ENCODE data around the gene OSBPL7.

Gene OSBPL7

DNA sequence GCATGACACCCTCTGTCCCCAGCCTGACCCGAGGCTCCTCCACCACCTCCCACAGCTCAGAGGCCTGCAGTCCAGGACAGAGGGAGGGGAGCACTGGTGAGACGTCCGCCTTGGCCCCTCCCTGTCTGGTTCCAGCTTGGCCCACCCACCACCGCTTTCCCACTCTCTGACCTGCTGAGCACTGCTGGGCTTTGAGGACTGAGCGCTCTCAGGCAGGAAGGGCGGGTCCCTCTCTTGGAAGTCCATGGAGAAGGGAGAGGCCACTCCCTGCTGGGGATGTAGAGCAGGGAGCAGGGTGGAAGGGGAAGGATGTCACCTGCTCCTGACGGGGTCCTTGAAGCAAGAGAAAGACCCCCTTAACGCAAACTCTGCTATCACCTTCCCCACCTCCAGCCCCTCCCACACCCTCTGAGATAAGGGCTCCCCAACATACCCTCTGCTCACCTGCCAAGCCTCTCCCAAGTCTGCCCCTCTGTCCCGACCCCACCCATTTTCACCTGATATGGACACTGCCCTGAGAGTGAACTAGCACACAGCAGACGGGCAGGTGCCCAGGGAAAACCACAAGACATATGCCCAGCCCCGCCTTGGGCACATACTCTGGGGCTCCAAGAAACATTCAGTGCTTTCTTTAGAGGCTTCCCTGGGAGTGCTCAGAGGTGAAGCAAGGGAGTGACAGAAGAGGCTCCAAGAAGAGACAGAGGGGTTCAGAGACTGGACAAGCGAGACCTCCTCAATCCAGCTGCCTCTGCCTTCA, 1.4 kb downstream of the OSBPL7 start:
- DNase-seq, result no peak

DNA sequence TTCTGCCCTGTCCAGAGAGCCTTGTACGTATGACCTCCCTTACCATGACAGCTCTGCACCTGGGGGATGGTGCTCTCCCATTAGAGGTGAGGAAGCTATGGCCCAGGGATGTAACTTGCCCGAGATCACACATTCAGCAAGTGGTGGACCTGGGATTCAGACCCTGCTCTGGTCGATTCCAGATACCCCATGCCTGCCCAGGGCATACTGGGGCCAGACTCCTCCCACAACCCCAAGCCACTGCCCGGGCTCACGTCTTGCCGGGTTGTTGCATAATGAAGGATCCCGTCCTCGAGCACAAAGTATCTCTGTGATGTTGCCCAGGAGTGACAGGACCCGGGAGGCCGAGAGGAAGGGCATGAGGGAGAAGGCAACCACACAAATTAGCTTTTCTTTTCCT, 2.1 kb downstream of the OSBPL7 start:
- DNase-seq, result no peak

DNA sequence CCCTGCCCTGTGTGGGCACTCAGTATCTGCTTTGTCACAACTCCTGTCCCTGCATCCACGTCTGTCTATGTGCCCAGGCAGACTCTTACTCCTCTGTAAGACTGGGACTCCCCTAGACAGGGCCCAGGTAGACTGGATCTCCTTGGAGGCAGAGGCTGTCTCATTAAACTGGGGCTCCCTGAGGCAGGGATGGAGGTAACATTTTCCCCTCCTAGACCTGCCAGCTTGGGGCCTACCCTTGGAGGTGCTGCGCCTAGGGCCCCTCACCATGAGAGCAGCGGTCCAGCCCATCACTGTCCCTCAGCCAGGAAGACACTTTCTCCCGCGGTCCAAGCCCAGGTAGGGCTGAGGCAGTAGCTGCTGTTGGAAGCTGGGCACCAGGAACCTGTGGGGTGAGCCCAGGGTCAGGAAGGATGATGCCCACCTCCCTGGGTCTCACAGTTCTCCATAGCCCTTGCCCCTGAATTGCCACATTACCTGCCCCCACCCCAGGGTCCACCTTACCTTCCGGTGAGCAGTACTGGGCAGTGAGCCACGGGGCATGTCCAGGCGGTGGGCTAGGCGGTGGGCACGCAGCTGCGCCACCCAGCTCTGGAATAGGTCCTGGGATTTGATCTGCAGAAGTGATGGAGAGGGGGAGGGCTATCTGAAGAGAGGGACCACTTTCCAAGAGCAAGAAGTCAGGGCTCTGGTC, 3.4 kb downstream of the OSBPL7 start:
- DNase-seq, result no peak

DNA sequence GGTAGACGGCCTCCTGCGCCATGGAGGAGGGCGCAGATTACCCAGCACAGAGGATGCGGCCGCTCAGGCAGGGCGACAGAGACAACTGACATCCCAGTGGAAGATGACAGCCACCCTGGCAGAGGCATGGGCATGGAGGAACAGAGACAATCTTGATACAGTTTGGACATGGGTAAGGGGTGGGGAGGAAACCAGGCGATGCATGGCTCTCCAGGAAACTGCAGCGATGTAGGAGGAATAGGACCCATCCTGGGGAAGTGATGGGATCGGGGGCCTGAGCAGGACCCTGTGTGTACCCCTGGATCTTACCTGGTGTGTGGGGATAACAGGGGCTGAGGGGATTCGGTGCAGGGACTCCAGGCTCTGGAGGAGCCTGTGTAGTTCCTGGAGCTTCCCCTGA, 4.6 kb downstream of the OSBPL7 start:
- no peak for DNase-seq

DNA sequence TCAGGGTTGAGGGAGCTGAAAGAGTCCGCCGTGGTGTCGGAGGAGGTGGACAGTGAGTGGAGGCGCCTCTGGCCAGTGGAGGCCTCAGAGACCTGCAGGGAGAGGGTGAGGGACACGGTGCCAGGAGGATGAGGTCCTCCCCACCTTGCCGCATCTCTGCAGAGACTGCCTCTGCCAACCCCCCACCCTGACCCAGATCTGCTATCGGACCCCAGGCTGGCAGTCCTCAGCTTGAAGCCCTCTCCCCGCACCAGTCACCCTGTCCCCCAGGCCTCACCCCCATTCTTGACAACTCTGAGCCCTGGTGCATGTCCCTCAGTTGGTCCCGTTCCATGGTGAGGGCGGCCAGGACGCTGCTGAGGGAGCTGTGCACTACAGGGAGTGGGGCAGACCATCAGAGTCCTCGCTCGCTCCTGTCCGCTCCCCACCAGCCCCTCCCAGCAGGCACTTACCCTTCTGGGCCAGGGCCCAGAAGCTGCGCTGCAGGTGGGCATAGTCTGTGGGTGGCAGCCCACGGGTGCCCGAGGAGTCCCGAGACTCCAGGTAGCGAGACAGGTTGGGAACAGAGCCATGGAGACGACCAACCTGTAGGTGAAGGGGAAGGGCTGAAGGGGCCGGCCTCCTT, 5.4 kb downstream of the OSBPL7 start:
- DNase-seq, result no peak

DNA sequence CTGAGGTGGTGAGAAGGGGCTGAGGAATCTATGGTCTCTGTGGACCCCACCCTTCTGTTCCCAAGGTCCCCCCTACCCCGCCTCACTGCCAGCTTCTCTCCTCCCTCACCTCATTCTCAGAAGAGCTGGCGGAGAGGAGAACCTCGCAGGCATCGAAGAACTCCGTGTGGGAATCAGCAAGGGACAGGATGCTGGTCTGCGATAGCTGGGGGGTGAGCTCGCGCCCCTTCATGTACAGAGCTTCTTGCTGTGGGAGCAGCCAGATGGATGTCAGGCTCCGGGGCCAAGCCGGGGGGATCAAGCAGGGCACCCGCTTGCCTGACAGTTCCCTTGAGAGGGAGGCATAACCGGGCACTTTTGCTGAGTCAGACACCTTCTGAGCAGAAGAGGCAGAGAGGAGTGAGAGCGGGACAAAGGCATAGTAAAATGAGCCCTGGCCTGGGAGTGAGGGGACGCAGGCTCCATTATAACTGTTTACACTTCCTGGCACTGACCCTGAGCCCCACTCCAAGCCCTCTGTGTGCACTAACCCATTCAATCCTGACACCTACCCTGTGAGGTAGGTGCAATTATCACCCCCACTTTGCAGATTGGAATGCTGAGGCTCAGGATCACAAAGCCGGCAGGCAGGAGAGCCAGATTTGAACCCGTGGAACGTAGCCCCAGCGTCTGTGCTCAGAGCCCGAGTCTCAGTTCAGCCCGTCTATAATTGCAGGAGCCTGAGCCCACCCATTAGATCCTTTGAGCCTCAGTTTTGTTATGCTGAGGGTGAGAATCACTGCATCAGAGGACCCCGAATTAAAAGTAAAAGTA, 6.3 kb downstream of the OSBPL7 start:
- no peak for DNase-seq

DNA sequence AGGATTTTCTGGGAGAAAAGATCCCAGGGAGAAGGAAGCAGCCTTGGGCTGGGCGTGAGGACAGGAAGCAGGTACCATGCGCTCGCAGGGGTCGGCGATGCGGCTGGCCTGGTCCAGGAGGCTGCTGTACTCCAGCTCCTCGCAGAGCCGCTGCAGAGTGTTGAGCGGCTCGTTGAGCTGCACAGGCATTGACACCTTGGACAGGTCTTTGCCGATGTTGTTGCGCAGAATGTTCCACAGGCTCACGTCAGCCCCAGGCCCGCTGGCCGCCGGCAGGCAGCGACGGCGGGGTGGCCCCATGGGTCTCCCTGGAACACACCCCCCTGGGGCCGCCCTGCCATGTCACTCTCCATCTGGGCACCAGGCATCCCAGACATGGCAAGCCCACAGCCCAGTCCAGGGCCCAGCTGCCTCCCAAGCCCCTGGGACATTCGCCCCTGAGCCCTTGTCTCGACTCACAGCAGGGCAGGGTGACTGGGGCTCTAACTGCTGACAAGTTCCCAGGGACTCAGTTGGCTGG, 8.0 kb downstream of the OSBPL7 start:
- DNase-seq, result no peak

DNA sequence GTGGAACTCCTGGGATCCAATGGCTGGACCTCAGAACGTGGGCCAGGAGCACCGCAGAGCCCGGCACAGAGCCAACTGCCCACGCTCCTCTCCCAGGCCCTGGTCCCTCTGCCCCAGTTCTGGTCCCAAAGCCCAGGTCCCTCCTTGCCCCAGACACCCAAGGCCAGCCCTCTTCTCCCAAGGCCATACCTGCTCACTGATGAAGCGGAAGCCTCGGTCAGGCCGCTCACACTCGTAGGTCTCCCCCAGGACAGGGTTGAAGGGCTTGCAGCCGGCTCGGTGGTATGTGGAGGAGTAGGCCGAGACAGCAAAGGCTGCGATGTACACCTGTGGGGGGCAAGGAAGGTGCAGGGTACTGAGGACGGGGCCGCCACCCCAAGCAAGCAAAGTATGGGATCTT, 8.5 kb downstream of the OSBPL7 start:
- no peak for DNase-seq

DNA sequence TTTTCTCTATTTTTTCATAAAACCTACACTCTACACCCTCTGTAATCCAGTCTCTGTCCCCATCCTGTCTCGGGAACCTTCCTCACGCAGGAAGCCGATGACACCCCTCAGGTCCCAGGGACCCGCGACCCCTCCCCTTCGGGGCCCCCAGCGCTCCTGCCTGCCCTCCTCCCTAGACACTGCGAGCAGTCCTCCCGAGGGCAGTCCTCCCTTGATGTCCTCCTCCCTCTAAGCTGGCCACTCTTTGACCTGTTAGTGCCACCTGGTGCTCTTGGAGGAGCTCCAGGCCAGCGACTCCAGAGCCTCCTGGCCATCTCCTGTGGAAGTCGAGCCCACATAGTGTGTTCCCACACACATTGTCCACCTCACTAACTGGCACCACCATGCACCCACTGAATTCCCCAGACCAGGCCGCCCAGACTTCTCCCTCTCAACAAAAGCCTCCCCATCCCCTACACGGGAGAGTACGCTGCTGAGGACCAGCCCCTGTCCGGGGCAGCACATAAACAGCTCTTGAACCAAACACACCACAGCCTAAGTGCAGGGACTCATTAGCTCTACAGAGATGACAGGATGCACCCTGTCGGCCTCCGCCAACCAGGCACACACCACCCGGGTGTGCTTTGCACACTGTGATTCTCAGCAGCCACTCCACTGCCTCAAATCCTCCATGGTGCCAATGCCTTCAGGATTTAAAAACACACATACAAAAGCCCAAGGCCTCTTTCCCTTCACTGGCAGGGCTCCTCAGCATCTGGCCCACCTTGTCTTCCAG, 9.3 kb downstream of the OSBPL7 start:
- no peak for DNase-seq

DNA sequence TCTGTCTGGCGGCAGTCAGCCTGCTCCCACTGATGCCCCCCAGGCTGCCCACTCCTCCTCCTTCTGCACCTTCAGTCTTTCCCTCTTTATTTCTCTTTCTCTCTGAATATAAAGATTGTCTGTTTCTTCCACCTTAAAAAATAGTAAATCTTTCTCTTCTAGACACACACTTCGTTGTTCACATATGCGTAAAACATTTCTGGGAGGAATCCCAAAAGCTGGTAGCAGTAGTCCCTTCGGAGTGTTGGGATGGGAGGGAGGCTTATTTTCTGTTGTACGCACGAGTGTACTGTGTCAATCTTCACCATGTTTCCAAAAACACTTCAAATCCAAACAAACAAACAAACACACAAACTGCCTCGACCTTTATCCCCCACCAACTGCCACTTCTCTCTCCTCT, 9.9 kb downstream of the OSBPL7 start:
- no peak for DNase-seq

DNA sequence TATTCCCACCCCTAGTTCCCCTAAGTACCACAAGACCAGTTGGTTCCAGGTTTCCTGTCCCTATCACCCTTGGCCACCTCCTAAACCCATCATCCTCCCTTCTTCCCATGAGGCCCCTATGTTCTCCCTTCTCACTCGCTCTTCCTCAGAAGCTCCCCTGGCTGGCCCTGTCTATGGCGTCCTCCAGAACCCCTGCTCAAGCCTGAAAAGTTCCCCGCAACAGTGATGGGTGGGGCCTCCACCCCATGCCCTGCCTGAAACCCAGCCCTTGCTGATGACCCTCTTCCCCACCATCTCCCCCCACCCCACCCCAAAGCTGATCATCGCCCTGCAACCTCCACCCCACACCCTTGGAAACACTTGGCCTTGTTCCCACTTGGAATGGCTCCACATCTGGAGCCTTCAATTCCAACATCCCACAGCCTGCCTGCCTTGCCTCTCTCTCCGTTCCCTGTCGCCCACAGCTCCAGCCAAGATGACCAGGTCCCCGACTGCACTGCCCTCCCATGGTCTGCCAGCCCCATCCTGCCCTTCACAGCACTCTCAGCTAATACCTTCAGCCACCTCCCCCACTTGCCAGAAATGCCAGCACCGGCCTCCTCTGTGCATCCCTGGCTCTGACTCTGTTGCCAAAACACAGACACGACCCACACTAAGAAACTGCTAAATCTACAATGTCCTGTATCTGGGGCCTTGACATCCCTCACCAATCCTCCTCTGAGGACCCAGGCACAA, 10.5 kb downstream of the OSBPL7 start:
- no peak for DNase-seq

DNA sequence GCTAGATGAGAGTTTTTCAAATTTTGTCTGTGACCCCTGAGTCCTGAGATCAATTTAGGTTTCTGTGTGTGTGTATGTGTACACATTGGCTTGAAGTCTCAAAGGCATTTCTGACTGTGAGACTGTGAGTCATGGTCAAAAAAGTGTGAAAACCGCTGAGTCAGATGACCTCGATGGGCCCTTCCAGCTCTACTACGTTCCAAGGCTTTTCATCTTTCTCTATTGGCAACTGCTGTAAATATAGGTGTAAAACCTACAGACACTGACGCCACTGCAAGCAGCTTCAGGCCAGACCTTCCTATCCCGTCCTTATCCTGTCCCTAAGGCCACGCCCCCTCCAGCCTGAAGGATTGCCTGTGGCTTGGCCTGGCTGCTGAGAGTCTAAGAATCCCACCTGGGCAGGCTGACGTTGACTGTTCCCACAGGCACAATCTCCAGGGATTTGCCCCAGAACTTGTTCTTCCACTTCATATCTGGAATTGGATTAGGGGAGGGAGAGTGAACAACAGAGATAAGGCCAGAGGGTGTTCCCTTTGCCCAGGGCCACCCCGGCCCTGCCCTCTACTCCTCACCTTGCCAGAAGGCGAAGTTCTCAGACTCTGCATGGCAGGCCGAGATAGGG, 11.3 kb downstream of the OSBPL7 start:
- no peak for DNase-seq

DNA sequence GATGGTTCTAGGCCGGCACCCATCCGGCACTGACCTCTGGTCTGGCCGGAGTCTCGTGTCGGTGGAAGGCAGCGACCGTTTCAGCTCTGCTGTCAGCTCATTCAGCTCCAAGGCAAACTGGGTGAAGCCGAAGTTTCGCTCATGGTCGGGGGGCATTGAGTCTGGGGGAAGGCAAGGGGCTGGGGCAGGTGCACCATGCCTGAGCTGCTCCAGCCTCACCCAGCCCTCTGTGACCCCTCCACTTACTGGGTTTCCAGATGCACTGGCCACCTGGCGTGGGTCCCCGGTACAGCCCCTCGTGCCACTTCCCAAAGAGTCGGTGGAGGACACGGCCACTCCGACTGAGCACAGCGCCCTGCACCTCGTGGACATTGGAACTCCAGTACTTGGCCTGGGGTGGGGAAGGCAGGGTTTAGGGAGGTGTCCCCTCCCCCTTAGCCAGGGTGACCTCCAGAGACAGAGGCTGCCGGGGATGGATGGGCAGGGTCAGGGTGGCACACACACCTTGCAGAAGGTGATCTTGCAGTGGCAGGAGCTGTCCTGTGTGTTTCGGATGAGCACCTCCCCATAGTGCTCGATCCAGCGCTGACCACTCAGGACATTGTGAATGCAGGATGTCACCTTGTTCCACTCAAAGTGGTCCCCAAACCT, 12.6 kb downstream of the OSBPL7 start:
- no peak for DNase-seq

DNA sequence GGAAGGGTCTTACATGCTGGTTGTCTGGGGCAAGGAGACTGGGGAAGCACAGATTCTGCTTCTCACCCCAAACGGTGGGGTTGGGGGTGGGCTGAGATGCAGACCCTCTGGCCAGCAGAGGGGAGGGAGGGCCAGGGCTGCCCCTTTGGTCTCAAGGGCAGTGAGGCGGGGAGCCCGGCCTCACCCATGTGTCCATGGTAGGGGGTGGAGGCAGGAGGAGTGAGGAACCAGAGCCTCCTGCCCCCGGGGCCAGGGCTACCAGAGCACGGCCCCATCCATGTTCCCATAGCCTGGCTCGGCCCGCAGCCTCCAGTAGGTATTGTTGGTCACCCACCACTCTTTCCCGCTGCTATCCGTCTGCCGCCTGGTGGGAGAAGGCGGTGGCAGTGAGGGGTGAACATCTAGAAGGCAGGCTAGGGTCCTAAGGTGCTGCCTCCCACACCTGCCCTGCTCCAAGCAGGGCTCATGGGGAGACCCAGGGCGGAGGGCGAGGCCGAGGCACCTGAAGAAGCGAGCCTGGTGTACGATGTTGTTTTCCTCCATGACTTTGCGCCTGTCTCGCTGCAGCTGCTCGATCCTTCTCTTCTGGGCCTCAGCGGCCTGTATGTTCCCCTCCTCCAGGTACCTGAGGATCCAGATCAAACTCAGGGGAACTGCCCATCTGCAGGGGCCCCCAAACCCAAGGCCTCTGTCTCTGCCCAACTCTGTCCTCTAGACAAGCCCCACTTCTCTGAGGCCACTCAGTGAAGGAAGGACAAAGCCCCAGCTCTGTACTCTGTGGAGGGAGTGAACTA, 13.4 kb downstream of the OSBPL7 start:
- no peak for DNase-seq

DNA sequence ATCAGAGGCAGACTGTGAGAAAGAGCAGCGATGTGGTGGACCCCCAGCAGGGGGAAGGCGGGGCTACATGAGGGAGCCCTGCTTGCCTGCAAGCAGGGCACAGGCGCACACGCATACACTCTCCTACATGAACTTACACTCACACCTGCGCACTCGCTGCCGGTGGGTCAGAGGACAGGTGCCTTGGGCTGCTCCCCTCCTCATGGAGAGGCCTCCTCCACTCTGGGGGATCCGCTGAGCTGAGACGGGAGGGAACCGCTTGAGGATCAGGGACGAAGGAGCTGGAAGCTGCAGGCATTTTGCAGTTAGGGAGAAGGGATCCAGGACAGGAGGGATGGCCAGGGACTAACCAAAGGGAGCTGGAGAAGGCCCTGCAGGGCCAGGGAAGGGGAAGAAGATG, 14.2 kb downstream of the OSBPL7 start:
- no peak for DNase-seq

DNA sequence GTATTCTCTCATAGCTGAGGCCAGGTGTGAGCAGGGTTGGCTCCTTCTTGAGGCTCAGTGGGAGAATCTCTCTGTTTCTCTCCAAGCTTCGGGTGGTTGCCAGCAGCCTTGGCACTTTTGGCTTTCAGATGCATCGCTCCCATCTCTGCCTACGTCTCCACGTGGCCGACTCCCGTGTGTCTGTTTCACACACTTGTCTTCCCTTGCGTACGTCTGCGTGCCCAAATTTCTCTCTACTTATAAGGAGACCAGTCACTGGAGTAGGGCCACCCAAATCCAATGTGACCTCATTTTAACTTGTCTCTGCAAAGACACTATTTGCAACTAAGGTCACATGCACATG, 14.7 kb downstream of the OSBPL7 start:
- no peak for DNase-seq

DNA sequence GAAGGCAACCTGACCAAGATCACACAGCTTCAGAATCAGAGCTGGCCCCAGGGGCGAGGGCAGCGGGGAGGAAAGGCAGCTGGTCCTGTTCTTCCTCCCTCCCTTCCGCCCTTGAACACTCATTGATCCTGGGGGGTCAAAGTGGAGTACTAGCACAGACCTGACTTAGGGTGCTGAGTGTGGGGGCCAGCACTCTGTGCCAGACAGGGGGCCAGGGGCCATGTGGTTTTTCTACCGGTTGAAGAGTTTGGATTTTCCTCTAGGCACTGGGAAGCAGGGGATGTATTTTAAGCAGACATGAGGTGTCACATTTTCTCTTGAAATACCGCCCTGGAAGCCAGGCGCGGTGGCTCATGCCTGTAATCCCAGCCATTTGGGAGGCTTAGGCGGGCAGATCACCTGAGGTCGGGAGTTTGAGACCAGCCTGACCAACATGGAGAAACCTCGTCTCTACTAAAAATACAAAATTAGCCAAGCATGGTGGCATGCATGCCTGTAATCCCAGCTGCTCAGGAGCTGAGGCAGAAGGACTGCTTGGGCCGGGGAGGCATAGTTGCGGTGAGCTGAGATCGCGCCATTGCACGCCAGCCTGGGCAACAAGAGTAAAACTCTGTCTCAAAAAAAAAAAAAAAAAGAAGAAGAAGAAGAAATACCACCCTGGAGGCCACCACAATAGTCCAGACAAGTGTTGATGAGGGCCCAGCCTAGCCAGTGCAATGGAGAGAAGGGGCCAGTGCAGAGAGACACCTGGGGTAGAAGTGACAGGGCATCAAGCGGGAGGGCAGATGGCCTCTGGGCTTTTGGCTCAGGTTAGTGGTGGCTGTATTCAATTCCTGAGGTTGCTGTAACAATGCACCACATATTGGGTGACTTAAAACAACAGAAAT, 15.3 kb downstream of the OSBPL7 start:
- no peak for DNase-seq

DNA sequence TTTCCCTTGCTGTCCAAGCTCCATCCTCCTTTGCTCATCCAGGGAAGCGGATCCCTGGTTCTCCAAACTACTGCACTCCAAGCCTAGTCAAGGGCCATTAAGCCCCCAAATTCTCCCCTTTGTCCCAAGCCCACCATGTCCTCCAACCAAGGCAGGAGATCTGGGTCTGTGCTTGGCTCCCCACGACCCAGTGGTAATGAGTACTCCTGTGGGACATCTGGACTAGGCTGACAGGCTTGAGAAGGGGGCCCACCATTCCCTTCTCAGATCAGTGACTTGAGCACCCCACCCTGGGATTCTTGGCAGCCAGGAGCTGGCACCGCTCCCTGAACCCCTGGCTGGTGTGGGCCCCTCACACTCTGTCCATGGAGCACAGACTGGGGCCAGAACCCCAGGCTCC, 17.1 kb downstream of the OSBPL7 start:
- no peak for DNase-seq

DNA sequence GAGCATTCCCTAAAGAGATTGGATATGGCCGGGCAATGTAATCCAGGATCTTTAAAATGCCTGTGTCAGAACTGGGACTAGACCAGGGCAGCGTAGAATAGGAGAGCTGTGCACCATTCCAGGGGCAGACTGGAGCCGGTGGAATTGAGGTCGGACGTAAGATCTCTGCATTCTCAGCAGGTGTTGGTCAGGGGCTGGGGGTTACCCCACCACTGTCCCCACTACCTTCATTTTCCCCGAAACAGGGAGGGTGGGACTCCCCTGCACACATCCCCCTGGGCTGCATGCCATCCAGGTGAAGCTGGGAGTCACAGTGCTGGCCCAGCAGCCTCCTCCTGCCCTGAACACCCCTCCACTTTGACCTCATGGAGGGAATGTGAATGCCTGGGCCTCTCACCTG, 17.8 kb downstream of the OSBPL7 start:
- DNase-seq, result no peak

Data from NCI-H2171 (cell line).